ENCODE data around the gene YKT6.

The YKT6 gene

DNA sequence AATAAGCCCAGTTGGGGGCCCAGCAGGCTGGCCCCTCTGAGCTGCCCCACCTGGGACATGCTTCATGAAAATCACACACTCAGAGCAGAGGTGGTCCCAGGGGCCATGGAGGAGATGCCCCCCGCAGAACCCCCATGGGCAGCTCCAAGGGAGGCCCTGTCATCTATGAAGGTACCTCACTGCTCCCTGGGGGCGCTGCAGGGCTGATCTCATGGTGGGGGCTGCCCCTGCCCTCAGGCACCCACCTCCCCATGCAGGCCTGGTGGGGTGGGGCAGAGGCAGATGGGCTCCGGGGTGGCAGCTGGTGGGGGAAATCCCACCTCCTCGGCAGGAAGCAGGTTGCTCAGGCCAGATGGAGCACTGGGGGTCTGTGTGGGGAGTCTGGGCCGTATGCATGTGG, 60.5 kb downstream of the YKT6 start:
- no peak for DNase-seq

DNA sequence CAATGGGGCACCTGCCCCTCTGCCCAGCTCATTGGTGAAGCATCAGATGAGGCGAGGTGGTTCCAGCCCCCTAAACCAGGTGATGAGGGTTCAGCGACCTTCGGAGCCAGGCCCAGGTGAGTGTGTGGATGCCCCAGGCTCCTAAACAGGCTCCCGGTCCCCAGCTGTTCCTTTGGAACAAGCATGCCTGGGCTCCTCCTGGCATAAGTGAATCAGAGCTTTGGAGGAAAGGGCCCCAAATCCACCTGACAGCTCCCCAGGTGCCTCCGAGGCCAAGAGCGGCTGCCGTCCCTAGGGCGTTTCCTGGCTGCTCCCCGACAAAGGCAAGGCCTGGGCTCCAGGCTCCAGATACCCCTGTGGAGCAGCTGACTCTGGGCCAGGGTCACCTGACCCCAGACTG, 61.3 kb downstream of the YKT6 start:
- no peak for DNase-seq

DNA sequence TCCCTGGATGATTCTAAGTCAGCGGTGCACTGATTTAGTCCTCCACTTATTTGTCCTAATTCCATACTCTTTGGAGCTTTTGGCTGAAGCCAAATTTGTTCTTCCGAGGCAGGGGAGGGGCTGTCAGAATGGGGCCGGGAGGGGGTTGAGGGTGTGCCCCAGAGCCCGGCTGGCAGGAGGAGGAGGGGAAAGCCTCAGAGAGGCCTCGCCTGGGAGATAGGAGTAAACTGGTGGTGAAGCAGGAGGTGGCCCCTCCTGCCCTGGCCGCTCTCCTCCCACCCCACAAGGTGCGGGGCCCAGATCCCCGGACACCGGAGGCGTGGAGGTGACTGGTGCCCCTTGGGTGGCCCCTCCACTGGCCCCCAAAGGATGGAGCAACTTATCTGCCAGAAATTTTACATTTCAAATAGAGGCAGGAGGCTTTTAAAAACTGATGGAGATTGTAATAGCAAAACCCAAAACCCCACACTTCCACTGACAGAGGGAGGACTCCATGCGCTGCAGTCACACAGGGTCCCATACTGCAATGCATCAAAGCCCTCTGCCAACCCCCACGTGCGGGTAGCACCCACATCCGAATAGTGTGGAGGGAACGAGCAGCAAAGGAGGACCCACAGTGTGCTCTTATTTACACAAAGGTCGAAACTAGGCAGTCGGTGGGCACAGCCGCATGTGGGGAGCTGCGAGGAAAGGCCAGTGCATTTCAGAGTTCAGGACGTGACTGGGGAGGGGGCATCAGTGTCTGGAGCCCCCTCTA, 62.7 kb downstream of the YKT6 start:
- no peak for DNase-seq

Measured in inflammatory macrophage (primary cell).